ENCODE measurements around the gene ZBTB16.
"Not testable (repeated sequence)": the region's sequence is repeated elsewhere in the genome, so short reads cannot be mapped to it uniquely, and the experiment has no call there.

ZBTB16 gene

GRCh38 chr11:114044042-114044871 lies 15.3 kb upstream of the ZBTB16 start:
- DNase-seq, result no peak

GRCh38 chr11:114047327-114047726 lies 12.2 kb upstream of the ZBTB16 start:
- no peak for DNase-seq

- DNase-seq, result no peak
These were observed 10.5 kb upstream of the ZBTB16 start for GRCh38 chr11:114049050-114049449.

GRCh38 chr11:114049766-114050165 lies 9.7 kb upstream of the ZBTB16 start:
- not testable (repeated sequence) for DNase-seq

- no peak for DNase-seq
These were observed 9.1 kb upstream of the ZBTB16 start for GRCh38 chr11:114050258-114050927.

GRCh38 chr11:114051558-114051957 lies 8.0 kb upstream of the ZBTB16 start:
- no peak for DNase-seq

GRCh38 chr11:114052160-114052559 lies 7.4 kb upstream of the ZBTB16 start:
- no peak for DNase-seq

GRCh38 chr11:114053406-114053805 lies 6.1 kb upstream of the ZBTB16 start:
- DNase-seq, result no peak

GRCh38 chr11:114054806-114055205 lies 4.7 kb upstream of the ZBTB16 start:
- no peak for DNase-seq

GRCh38 chr11:114056409-114056808 lies 3.1 kb upstream of the ZBTB16 start:
- DNase-seq, result no peak

- no peak for DNase-seq
These were observed 2.4 kb upstream of the ZBTB16 start for GRCh38 chr11:114057147-114057546.

- no peak for DNase-seq
These were observed 1.9 kb upstream of the ZBTB16 start for GRCh38 chr11:114057605-114058004.

- DNase-seq, result no peak
These were observed 1.3 kb upstream of the ZBTB16 start for GRCh38 chr11:114058026-114058706.

- DNase-seq, result no peak
These were observed 637 bp upstream of the ZBTB16 start for GRCh38 chr11:114058871-114059277.

GRCh38 chr11:114059984-114060391 lies 477 bp downstream of the ZBTB16 start:
- no peak for DNase-seq

GRCh38 chr11:114060392-114061047 lies 1.0 kb downstream of the ZBTB16 start:
- no peak for DNase-seq

GRCh38 chr11:114061048-114061680 lies 1.7 kb downstream of the ZBTB16 start:
- no peak for DNase-seq

GRCh38 chr11:114061681-114062049 lies 2.2 kb downstream of the ZBTB16 start:
- no peak for DNase-seq

GRCh38 chr11:114062272-114062671 lies 2.8 kb downstream of the ZBTB16 start:
- no peak for DNase-seq

- no peak for DNase-seq
These were observed 3.8 kb downstream of the ZBTB16 start for GRCh38 chr11:114063149-114063828.

- no peak for DNase-seq
These were observed 4.3 kb downstream of the ZBTB16 start for GRCh38 chr11:114063829-114064201.

- no peak for DNase-seq
These were observed 4.7 kb downstream of the ZBTB16 start for GRCh38 chr11:114064216-114064615.

All from stimulated activated CD4-positive, alpha-beta T cell treated with anti-CD3 and anti-CD28 coated beads, Interleukin-4, amount 100 ng/mL, for 1 hour (primary cell).